ENCODE results near the gene LRCH1. TPM values are rescaled to one million over a fixed set of nuclear protein-coding genes. Genes with fewer than 3 reads are reported as not detected.
A peak's percentile ranks its signal among the peaks of the same experiment; 100 is the strongest.

LRCH1 gene, protein sequence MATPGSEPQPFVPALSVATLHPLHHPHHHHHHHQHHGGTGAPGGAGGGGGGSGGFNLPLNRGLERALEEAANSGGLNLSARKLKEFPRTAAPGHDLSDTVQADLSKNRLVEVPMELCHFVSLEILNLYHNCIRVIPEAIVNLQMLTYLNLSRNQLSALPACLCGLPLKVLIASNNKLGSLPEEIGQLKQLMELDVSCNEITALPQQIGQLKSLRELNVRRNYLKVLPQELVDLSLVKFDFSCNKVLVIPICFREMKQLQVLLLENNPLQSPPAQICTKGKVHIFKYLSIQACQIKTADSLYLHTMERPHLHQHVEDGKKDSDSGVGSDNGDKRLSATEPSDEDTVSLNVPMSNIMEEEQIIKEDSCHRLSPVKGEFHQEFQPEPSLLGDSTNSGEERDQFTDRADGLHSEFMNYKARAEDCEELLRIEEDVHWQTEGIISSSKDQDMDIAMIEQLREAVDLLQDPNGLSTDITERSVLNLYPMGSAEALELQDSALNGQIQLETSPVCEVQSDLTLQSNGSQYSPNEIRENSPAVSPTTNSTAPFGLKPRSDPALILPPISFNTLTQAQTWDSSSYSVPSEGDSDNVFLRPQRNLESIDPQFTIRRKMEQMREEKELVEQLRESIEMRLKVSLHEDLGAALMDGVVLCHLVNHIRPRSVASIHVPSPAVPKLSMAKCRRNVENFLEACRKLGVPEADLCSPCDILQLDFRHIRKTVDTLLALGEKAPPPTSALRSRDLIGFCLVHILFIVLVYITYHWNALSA
- total RNA-seq (ENCODE audit: low replicate concordance): 2.9 and 3.3 TPM in 2 replicates

DNA sequence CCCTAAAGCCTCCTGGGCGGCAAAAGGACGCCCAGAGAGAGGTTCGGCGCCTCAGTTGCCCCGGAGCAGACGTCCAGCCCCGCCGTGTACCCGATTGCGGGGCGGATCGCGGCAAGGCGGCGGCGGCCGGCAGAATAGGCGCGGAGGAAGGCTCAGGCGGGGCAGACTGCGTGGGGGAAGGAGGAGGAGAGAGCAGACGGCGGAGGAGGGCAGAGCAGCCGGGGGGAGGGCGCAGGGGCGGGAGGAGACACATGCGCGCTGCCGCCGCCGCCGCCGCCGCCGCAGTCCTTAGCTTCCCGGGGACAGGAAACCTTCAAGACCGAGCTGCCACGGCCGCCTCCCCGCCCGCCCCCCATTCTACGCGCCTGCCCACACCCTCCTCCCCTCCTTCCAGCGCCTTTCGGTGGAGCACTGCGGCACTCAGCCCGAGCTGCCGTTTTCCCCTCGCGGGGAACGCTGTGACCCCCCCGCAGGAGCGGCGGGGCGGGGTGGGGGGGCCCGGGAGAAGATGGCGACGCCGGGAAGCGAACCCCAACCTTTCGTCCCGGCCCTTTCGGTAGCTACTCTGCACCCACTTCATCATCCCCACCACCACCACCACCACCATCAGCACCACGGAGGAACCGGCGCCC lies at the start of gene LRCH1:
Gene LRCH1 (plus strand): TSS at position 282 of the 632 bp plus-strand sequence. CDS start 227 bp downstream, at position 509.
- Mint-ChIP-seq H3K9me3 (no peaks in the 10 kb centered on the region), H3K27ac (peak within 1 kb of the TSS; percentile 38), H3K4me3 (peak within 1 kb of the TSS; percentile 94), H3K36me3 (no peaks in the 10 kb centered on the region), H3K27me3 (ENCODE audit: insufficient read depth, low read depth) (peaks cover 15% of the 10 kb centered on the region), H3K4me1 (peaks cover 25% of the 10 kb centered on the region)
- H3K4me1 ChIP-seq: no peaks in the 10 kb centered on the region
- peak within 1 kb of the TSS; percentile 77 for H3K4me3 ChIP-seq
- H3K4me2 ChIP-seq: peak within 1 kb of the TSS; percentile 94
- TF ChIP-seq, protein P1, sequence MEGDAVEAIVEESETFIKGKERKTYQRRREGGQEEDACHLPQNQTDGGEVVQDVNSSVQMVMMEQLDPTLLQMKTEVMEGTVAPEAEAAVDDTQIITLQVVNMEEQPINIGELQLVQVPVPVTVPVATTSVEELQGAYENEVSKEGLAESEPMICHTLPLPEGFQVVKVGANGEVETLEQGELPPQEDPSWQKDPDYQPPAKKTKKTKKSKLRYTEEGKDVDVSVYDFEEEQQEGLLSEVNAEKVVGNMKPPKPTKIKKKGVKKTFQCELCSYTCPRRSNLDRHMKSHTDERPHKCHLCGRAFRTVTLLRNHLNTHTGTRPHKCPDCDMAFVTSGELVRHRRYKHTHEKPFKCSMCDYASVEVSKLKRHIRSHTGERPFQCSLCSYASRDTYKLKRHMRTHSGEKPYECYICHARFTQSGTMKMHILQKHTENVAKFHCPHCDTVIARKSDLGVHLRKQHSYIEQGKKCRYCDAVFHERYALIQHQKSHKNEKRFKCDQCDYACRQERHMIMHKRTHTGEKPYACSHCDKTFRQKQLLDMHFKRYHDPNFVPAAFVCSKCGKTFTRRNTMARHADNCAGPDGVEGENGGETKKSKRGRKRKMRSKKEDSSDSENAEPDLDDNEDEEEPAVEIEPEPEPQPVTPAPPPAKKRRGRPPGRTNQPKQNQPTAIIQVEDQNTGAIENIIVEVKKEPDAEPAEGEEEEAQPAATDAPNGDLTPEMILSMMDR (IDR thresholded peaks at IDR 0.05): no peak
- TF ChIP-seq EZH2phosphoT487 (IDR thresholded peaks at IDR 0.05): peak; percentile 34
- no peak for TF ChIP-seq EZH2 (IDR thresholded peaks at IDR 0.05)
- H2AFZ ChIP-seq (replicated peaks): peak within 1 kb of the TSS; percentile 78
- no peaks in the 10 kb centered on the region for H3K9me3 ChIP-seq (ENCODE audit: low read depth)
- no peak within 1 kb of the TSS for H3K27ac ChIP-seq
- H3K9ac ChIP-seq: peak within 1 kb of the TSS; percentile 17
- peaks cover 9% of the 10 kb centered on the region for H3F3A ChIP-seq (ENCODE audit: low read depth)
- H3K27me3 ChIP-seq: peaks cover 45% of the 10 kb centered on the region
- peak; percentile 91 for DNase-seq (ENCODE audit: low spot score)
- H3K36me3 ChIP-seq: no peaks in the 10 kb centered on the region
- H4K20me1 ChIP-seq (ENCODE audit: low read depth): no peaks in the 10 kb centered on the region
- H3K79me2 ChIP-seq (ENCODE audit: low read depth): no peaks in the 10 kb centered on the region

DNA sequence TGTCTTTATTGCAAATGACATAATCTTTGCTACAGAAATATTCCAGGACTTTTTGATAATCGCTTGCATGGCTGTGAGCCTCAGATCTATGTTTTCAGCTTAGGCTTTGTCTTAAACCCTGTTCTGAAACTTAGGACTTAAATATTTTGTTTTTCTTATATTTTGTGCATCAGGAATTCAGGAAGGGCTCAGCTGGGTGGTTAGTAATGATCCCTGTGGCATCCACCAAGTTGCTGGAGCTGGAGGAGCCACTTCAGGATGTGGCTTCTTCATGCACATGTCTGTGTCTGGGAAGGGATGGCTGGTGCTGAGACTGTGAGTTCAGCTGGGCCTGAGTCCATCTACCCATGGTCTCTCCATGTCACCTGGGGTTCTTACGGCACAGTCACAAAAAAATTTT lies 48.9 kb upstream of the LRCH1 start:
- Histone ChIP-seq H3K9me3 (ENCODE audit: low read depth) (no peaks in the 10 kb centered on the region), H3K9ac (no peak overlapping the region), H3K4me2 (no peak overlapping the region), H3K27me3 (no peaks in the 10 kb centered on the region), H3K4me3 (no peak overlapping the region), H4K20me1 (ENCODE audit: low read depth) (no peaks in the 10 kb centered on the region), H3K27ac (no peak overlapping the region), H3K4me1 (no peaks in the 10 kb centered on the region), H3F3A (ENCODE audit: low read depth) (no peaks in the 10 kb centered on the region), H3K36me3 (no peaks in the 10 kb centered on the region), H3K79me2 (ENCODE audit: low read depth) (no peaks in the 10 kb centered on the region), H2AFZ (replicated peaks) (no peak overlapping the region)
- H3K4me3 Mint-ChIP-seq: no peak overlapping the region
- H3K9me3 Mint-ChIP-seq: peaks cover 3% of the 10 kb centered on the region
- H3K27me3 Mint-ChIP-seq (ENCODE audit: insufficient read depth, low read depth): peaks cover 2% of the 10 kb centered on the region
- H3K27ac Mint-ChIP-seq: no peak overlapping the region
- TF ChIP-seq EZH2 (IDR thresholded peaks at IDR 0.05) (no peak), EZH2phosphoT487 (IDR thresholded peaks at IDR 0.05) (no peak)
- no peaks in the 10 kb centered on the region for H3K36me3 Mint-ChIP-seq
- H3K4me1 Mint-ChIP-seq: no peaks in the 10 kb centered on the region
- no peak for DNase-seq (ENCODE audit: low spot score)

DNA sequence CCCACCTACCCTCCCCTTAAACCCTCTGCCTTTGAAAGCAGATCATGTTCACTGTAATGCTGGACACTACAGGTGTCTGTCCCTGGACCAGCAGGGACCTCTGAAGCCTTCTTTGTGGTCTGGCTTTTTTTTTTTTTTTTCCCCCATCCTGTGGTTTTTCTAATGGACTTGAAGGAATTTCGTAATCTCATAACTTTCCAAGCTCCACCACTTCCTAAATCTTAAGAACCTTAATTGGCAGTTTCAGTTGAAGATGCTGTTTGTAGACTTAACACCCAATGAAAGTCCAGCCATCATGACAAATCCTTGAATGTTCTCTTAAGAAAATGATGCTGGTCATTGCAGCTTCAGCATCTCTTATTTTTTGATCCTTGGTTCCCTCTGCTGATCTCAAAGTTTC lies 45.0 kb upstream of the LRCH1 start:
- H4K20me1 ChIP-seq (ENCODE audit: low read depth): no peaks in the 10 kb centered on the region
- no peak overlapping the region for H3K4me2 ChIP-seq
- no peak overlapping the region for H2AFZ ChIP-seq (replicated peaks)
- Mint-ChIP-seq H3K4me3 (no peak overlapping the region), H3K27ac (no peak overlapping the region), H3K27me3 (ENCODE audit: insufficient read depth, low read depth) (peaks cover 2% of the 10 kb centered on the region), H3K36me3 (no peaks in the 10 kb centered on the region), H3K9me3 (peaks cover 3% of the 10 kb centered on the region), H3K4me1 (no peaks in the 10 kb centered on the region)
- no peaks in the 10 kb centered on the region for H3K4me1 ChIP-seq
- H3F3A ChIP-seq (ENCODE audit: low read depth): no peaks in the 10 kb centered on the region
- H3K9me3 ChIP-seq (ENCODE audit: low read depth): no peaks in the 10 kb centered on the region
- H3K27me3 ChIP-seq: no peaks in the 10 kb centered on the region
- no peak overlapping the region for H3K9ac ChIP-seq
- no peaks in the 10 kb centered on the region for H3K36me3 ChIP-seq
- no peak overlapping the region for H3K27ac ChIP-seq
- no peak overlapping the region for H3K4me3 ChIP-seq
- TF ChIP-seq EZH2 (IDR thresholded peaks at IDR 0.05) (no peak), EZH2phosphoT487 (IDR thresholded peaks at IDR 0.05) (no peak)
- TF ChIP-seq, protein P1 (IDR thresholded peaks at IDR 0.05): no peak
- H3K79me2 ChIP-seq (ENCODE audit: low read depth): no peaks in the 10 kb centered on the region
- no peak for DNase-seq (ENCODE audit: low spot score)
